HG03064 (cell line): ENCODE measurements around the gene ACACB.

Source experiments
- ATAC-seq: cut with Tn5 transposase; IDR thresholded peaks from one replicate; pipeline ENCODE4 v1.9.1; 2021; ENCODE audit warnings: low read depth; ENCODE audit not compliant: unreplicated experiment

The ACACB gene

DNA sequence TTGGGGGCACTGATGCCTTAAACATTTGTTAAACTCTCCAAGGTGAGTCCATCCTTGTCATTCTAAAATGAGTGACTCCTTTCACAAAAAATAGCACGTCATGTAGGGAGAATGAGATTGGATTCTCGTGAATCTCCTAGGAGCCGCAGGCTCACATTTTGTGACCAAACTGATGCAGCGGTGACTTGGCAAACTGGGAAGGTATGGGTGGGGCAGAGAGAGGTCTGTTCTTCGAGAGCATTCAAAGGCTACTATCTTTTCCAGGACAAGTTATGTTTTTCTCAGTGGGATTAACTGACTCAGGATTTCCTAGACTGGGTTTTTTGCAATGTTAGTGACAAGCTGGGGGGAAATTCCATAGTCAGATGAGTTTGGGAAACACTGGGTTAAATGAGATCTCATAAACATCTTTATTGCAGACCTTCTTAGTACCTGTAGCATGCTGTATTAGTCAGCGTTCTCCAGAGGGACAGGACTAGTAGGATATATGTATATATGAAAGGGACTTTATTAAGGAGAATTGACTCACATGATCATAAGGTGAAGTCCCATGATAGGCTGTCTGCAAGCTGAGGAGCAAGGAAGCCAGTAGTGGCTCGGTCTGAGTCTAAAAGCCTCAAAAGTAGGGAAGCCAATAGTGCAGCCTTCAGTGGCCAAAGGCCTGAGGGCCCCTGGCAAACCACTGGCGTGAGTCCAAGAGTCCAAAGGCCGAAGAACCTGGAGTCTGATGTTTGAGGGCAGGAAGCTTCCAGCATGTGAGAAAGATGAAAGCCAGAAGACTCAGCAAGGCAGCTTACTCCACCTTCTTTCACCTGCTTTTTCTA, 131.7 kb downstream of the ACACB start:
- no peak for ATAC-seq

DNA sequence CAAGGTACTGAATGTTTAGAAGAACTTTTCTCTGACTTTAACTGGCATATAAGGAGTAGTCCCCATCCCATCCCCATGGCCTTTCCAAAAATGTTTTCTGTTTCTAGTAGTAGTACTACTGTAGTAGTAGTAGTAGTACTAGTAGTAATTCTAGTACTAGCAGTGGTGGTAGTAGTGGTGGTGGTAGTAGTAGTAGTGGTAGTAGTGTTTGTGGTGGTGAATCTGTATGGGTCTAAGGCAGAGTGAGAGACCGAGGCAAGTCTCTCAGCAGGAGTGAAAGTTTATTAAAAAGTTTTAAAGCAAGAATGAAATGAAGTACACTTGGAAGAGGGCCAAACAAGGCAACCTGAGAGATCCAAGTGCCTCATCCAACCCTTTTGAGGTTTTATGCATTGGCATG, 134.1 kb downstream of the ACACB start:
- ATAC-seq, result no peak

DNA sequence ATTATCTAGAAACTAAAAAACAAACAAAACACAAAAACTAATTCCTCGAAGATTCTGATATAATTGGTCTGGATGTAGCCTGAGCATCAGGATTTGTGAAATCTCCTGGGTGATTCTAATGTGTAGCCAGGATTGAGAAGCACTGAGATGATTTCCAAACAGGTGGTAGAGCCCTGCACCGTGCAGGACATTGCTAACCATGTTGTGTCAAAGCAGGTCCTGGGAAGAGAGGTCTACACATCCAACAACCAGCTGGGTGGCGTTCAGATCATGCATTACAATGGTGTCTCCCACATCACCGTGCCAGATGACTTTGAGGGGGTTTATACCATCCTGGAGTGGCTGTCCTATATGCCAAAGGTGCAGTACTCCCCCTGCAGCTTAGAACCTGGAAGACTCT, 136.4 kb downstream of the ACACB start:
- no peak for ATAC-seq

DNA sequence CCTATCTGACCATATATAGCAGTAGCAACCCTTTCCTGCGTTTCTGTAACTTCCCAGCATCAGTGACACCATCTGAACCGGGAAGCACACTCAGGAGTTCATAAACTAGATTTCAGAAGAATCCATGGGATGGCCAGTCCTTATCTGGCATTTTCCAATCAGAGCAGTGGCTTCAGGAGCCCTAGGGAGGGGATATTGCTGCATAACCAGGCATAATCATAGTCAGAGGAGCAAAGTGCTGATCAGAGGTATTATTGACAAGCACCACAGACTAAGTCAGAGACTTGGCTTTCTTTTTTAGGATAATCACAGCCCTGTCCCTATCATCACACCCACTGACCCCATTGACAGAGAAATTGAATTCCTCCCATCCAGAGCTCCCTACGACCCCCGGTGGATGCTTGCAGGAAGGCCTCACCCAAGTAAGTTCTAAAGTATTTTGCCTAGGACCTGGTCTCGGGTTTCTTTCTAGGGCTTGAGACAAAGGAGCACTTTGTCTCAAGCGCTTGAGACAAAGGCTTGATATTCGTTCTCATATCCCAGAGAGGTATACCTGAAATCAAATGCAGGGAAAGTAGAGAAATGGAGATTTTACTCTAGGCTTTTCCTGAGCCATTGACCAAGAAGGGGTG, 137.6 kb downstream of the ACACB start:
- no peak for ATAC-seq

DNA sequence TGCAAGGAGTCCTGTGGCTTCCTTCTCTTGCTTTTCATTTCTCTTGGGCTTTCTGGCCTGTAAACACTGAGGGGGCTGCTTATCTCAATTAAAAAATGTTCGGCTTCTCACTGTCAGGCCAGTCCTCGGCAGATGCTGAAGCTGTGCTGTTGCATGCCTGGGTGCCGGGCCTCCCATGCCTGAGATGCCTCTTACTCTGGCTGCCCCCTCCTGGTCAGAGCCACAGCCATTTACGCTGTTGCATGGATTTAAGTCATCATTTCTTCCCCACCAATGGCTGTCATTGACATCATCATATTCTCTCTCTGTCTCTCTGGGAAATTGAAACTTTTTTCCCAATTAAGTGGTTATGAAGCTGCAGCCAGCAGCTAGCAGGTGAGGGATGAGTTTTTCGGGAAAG, 139.0 kb downstream of the ACACB start:
- no peak for ATAC-seq

DNA sequence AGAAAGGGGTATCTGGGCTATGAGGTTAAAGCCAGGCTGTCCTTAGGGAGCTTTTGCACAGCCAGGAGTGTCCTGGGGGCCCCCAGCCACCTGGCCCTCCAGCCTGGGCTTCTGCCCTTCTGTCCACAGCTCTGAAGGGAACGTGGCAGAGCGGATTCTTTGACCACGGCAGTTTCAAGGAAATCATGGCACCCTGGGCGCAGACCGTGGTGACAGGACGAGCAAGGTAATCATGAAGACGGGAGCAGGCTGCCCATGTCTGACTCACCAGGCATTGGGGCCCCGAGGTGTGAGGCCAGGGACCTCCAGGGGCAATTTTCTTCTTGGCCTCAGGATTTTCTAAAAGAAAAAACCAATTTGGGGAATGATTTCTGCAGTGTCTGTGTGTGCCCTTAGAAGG, 139.6 kb downstream of the ACACB start:
- no peak for ATAC-seq

DNA sequence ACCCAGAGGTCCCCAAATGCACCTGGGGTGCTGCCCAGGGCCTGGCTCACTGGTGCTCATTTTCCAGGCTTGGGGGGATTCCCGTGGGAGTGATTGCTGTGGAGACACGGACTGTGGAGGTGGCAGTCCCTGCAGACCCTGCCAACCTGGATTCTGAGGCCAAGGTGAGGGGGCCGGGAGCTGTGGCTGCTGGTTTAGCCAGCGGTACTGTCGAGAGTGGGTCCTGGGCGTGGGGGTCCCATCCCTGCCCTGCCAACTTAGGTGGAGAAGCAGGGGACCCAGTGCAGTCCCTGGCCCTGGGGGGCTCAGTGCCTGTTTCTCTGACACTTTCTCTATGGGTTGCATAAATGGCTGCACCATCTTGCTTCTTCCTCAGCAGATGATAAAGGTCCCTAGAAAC, 141.8 kb downstream of the ACACB start:
- no peak for ATAC-seq

DNA sequence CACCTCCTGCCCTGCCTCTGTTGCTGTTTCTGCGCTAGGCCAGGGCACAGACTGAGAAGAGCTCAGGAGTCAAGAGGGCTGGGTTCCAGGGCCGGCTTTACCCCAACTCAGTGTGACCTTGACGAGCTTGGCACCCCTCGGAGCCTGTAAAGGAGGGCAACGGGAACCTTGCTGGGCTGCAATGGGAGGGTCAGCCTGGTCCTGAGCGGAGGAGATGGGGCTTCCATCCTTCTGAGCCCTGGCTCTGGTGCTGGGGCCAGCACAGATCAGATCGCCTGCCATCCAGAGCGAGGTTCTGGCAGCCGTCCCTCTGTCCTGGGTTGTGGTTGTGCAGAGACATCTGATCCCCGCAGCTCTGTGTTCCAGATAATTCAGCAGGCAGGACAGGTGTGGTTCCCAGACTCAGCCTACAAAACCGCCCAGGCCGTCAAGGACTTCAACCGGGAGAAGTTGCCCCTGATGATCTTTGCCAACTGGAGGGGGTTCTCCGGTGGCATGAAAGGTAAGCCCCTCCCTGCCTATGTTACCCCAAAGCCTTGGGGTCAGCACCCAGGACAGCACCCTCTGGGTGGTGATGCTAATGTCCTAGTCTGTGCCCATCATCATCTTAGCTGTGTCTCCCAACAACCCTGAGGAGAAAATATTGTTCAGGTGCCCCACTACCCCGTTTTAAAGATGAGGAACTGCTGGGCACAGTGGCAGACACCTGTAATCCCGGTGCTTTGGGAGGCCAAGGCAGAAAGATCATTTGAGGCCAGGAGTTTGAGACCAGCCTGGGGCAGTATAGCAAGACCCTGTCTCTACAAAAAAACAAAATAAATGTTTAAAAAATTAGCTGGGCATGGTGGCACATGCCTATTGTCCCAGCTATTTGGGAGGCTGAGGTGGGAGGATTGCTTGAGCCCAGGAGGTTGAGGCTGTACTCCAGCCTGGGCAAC, 142.5 kb downstream of the ACACB start:
- ATAC-seq, result no peak

DNA sequence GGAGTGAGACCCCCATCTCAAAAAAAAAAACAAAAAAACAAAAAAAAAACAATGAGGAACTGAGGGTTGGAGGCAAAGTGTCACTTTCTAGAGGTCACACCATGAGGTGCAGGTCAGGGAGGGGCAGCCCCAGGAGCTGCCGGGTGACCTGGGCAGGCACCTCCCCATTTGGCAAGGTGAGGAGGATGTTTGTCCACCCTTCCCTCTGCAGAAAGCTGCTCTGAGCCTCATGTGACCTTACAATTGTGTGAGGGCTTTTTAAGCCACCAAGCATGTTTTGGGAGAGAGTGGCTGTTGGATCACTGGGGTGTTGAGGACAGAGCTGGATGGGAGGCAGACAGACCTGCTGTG, 143.1 kb downstream of the ACACB start:
- ATAC-seq, result no peak

DNA sequence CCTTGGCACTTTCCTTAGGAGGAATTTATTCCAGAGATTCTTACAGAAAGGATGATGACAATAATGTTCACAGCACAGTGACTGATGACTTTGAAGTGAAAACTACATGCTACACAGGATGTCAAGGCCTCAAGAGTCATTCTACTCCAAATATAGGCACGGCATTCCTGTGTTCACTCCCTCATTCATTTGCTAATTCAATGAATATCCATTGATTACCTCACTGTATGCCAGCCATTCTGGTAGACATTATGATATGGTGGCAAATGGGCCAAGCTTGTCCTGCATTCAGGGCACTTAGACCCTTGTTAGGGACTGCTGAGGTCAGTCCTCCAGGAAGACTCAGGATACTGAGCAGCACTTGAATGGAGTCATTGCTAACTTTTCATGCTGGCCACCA, 144.7 kb downstream of the ACACB start:
- ATAC-seq, result no peak

DNA sequence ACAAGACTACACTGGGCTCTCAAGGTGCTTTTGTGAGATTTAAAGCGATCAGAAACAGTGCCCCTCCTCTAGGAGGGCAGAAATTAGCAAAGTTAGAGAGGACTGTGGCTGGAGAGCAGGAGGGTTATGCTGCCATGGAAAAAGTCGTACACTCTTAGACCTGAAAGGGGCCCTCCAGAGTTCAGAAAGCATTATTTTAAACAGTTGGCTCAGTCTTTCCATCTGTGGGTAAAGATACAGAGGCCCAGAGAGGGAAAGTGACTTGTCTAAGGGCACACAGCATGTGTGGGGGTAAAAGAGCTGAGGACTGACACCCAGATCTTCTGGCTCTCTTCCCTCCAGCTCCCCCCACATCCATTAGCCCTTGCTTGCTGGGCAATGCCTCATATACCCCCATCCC, 145.6 kb downstream of the ACACB start:
- ATAC-seq, result no peak

DNA sequence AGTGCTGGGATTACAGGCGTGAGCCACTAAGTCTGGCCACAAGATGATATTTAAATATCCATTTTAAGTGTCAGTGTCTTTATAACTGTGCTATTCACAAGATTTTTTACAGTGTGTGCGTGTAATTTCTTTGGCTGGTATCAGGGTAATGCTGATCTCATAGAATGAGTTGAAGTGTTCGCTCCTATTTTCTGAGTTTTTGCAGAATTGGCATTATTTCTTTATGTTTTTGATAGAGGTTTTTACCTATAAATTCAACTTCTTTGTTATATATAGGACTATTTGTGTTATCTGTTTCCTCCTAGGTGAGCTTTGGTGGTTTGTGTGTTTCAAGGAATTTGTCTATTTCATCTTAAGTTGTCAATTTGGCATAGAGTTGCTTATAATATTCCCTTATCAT, 147.1 kb downstream of the ACACB start:
- ATAC-seq, result no peak

DNA sequence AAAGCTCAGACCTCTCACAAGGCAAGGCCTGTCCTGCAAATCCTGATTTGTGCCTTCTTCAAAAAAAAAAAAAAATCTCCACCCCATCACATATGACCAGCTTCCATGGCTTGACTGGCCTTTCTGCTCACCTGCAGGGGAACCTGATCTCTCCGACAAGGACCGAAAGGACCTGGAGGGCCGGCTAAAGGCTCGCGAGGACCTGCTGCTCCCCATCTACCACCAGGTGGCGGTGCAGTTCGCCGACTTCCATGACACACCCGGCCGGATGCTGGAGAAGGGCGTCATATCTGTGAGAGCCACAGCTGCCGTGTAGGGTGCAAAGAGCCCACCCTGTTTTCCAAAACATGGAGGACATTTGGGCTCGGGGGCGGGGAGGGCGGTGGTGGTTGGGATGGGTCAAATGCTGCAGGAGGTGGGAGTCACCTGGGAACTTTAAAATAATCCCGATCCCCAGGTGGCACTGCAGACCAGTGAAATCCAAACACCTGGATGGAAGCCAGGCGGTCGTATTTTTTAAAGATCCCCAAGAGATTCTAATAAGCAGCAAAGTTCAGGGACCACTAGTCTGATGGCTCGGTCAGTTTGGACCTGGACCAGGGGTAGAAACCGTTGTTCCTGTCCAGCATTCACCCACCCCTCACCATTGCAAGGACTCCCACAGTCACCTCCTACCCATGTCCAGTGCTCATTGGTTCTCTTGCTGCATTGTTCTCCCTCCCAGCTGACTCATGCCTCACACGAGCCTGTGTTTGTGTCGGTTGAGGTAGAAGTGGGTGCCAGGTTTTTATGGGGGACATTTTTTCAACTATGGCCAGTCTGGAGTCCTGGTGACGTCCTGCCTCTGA, 147.9 kb downstream of the ACACB start:
- no peak for ATAC-seq

DNA sequence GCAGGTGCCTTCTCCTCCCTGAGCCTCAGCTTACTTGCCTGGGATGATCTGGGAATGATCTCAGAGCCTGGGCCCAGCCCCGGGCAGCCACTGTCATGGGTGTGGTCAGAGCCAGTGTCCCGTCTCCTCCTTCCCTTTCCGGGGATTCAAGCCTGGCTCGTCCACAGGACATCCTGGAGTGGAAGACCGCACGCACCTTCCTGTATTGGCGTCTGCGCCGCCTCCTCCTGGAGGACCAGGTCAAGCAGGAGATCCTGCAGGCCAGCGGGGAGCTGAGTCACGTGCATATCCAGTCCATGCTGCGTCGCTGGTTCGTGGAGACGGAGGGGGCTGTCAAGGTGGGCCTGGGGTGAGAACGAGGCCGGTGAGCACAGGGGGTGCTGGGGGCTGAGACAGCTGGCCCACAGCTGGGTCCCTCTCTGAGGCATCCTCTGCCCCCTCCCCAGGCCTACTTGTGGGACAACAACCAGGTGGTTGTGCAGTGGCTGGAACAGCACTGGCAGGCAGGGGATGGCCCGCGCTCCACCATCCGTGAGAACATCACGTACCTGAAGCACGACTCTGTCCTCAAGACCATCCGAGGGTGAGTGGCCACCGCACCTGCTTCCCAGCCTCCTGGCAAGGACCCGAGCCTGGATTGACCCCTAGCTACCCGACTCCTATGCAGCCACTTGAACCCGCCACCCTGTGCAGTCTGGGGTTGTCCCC, 148.7 kb downstream of the ACACB start:
- ATAC-seq, result no peak

DNA sequence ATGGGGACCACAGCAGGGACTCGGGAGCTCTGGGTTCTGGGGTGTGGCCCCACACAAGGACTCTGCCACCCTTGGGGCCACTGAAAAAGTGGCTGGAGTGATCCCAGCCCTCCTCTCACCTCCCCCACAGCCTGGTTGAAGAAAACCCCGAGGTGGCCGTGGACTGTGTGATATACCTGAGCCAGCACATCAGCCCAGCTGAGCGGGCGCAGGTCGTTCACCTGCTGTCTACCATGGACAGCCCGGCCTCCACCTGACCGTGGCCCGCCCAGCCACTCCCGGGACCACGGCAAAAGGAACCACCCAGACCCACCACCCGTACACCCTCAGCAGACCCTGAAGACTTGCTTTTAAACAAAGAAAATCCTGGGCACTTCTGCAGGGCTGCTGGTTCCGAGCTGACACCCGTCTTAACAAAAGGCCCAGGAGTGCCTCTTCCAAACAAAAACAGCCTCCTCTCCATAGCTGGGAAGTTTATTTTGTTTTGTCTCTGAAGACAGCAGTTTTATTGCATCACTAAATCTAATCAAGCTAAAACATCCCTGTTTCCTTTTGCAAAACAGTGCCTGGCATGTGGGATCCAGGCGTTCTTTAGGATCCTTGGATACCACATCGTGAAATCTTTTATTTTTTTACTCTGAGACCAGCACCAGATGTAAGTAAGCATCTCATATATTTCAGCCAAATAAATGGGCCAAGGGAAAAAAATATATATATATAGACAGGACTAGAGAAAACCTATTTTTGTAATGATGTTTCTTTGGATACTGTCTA, 149.9 kb downstream of the ACACB start:
- no peak for ATAC-seq

DNA sequence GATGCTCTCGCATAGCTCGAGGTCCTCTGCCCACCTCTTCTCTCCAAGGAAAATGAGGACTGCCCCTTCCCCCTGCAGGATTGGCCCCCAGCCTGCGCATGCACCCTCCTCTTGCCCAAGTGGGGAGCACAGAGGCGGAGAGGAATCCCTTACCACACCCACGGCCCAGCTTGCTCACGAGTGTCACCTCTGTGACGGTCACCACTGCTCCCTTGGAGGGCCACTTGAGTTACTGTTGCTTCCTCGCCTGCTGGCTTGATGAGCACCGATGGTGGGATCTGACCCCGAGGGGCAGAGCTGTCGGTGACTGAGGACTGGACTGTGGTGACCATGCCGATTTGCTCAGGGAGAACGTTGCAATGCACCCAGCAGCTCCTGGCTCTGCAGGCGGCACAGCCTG, 151.0 kb downstream of the ACACB start:
- ATAC-seq, result no peak

DNA sequence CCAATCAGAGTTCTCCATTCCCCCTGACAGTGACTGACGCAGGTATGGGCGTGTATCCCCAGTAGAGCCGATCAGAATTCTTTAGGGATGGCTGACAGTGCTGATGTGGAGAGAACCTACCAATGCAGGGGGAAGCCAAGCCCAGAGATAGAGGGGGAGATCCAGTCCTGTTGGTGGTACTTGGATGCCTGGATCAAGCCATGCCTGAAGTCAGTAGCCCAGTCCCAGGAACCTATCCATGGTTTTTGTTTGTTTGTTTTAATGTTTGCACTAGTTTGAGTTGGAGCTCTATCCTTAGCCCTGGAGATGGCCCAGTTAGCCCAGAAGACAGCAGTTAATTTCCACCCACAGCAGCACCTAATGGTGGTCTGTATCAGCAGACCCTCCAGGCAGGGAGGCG, 152.5 kb downstream of the ACACB start:
- ATAC-seq, result no peak

DNA sequence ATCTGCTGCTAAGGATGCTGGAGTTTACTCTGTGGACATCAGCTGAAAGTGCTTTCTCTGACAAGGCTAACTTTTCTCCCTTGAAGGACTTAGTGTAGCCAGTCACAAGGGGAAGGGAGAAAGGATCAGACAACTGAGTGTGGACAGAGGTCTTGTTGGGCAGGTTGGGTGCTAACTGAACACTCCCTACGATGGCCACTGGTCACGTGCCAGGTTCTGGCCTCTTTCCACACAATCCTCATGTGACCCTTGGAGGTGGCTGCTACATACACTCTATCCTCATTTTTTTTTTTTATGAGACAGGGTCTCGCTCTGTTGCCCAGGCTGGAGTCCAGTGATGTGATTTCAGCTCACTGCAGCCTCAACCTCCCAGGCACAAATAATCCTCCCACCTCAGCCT, 153.0 kb downstream of the ACACB start:
- ATAC-seq, result no peak

DNA sequence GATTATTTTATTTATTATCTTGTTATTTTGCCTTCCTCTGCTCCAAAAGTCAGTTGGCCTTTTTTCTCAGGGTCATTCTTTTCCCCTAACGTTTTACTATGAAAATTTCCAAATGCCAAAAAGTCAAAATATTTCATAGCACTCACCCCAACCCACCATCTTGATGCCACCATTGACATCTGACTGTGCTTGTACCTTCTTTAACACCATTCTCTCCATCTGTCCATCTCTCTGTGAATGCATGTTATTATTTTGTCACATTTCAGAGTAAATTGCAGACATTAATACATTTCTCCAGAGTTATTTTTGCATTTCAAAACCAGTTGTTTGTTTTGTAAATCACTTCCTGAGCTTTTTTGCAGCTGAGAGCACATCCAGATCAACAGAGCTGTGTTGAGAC, 154.1 kb downstream of the ACACB start:
- no peak for ATAC-seq
